Neuronal stem cell (in vitro differentiated cells): ENCODE data around the gene MPL.

Experiments used
- DNase-seq: peaks from one replicate; pipeline ENCODE4 v3.0.0-alpha.2; 2013; ENCODE audit warnings: low spot score
- H2AFZ ChIP-seq: one replicate; pipeline ENCODE4 v1.6.1; 2013; ENCODE audit warnings: mild to moderate bottlenecking, low read length, inconsistent platforms
- H2AK5ac ChIP-seq: 2 replicates; pipeline ENCODE4 v1.6.1; 2013; ENCODE audit warnings: low read depth, mild to moderate bottlenecking, inconsistent platforms, low read length, moderate library complexity, mixed read lengths
- H2BK120ac ChIP-seq: 2 replicates; pipeline ENCODE4 v1.6.1; 2013; ENCODE audit warnings: low read depth, mild to moderate bottlenecking, inconsistent platforms, low read length, moderate library complexity, mixed read lengths
- H2BK12ac ChIP-seq: one replicate; pipeline ENCODE4 v1.6.1; 2013; ENCODE audit warnings: low read length, inconsistent platforms
- H2BK15ac ChIP-seq: 2 replicates; pipeline ENCODE4 v1.6.1; 2013; ENCODE audit warnings: mild to moderate bottlenecking, low read length, inconsistent platforms, mixed read lengths
- H2BK5ac ChIP-seq: one replicate; pipeline ENCODE4 v1.6.1; 2013; ENCODE audit warnings: inconsistent platforms, mild to moderate bottlenecking, low read length, moderate library complexity
- H3K14ac ChIP-seq: one replicate; pipeline ENCODE4 v1.6.1; 2013; ENCODE audit warnings: low read length, inconsistent platforms
- H3K18ac ChIP-seq: 2 replicates; pipeline ENCODE4 v1.6.1; 2013; ENCODE audit warnings: low read length, inconsistent platforms
- H3K23ac ChIP-seq: 2 replicates; pipeline ENCODE4 v1.6.1; 2013; ENCODE audit warnings: low read depth, mild to moderate bottlenecking, mixed read lengths, low read length, inconsistent platforms; ENCODE audit not compliant: poor library complexity
- H3K27ac ChIP-seq: replicated peaks from 3 replicates; pipeline ENCODE4 v1.5.1; 2013; ENCODE audit warnings: low read length, inconsistent platforms
- H3K27me3 ChIP-seq, 3 experiments: 2 replicates each; pipeline ENCODE4 v1.6.1; 2013; ENCODE audit warnings: low read length in 3 of 3, mild to moderate bottlenecking in 2 of 3, inconsistent platforms in 1 of 3, low read depth in 1 of 3, mixed read lengths in 1 of 3, moderate library complexity in 1 of 3; ENCODE audit not compliant: control insufficient read depth in 3 of 3, insufficient read depth in 3 of 3
- H3K36me3 ChIP-seq, 2 donors: replicated peaks in 1 of 2; 2 replicates each; pipeline ENCODE4 v1.6.1; 2013; ENCODE audit warnings: low read length in 2 of 2; ENCODE audit not compliant: control insufficient read depth in 2 of 2, insufficient read depth in 2 of 2
- H3K4ac ChIP-seq: 2 replicates; pipeline ENCODE4 v1.6.1; 2013; ENCODE audit warnings: inconsistent platforms, mild to moderate bottlenecking, low read length, moderate library complexity
- H3K4me1 ChIP-seq, 2 donors: 1 replicate in 1 of 2; 2 replicates in 1 of 2; pipeline ENCODE4 v1.6.1; 2013; ENCODE audit warnings: low read length in 2 of 2, low read depth in 1 of 2; ENCODE audit not compliant: control insufficient read depth in 2 of 2, insufficient read depth in 1 of 2
- H3K4me2 ChIP-seq: one replicate; pipeline ENCODE4 v1.6.1; 2013; ENCODE audit warnings: mild to moderate bottlenecking, low read length, inconsistent platforms; ENCODE audit not compliant: insufficient read depth, poor library complexity, severe bottlenecking
- H3K4me3 ChIP-seq, 2 donors: 2 replicates each; pipeline ENCODE4 v1.5.1; 2013; ENCODE audit warnings: low read length in 2 of 2, mild to moderate bottlenecking in 2 of 2, inconsistent platforms in 1 of 2, moderate library complexity in 1 of 2
- H3K79me1 ChIP-seq: one replicate; pipeline ENCODE4 v1.6.1; 2013; ENCODE audit warnings: low read depth, mild to moderate bottlenecking, inconsistent platforms, low read length, moderate library complexity
- H3K9ac ChIP-seq: one replicate; pipeline ENCODE4 v1.6.1; 2013; ENCODE audit warnings: mild to moderate bottlenecking, low read depth, low read length, inconsistent platforms; ENCODE audit not compliant: poor library complexity
- H3K9me3 ChIP-seq, 2 donors: replicated peaks in 1 of 2; 2 replicates each; pipeline versions ENCODE3 to v1.6.1; 2013; ENCODE audit warnings: low read length in 2 of 2, mild to moderate bottlenecking in 2 of 2, inconsistent platforms in 1 of 2, low read depth in 1 of 2, mixed read lengths in 1 of 2, moderate library complexity in 1 of 2; ENCODE audit not compliant: control insufficient read depth in 2 of 2, insufficient read depth in 1 of 2
- H4K8ac ChIP-seq: one replicate; pipeline ENCODE4 v1.6.1; 2013; ENCODE audit warnings: low read depth, mild to moderate bottlenecking, inconsistent platforms, low read length, moderate library complexity
- H4K91ac ChIP-seq: one replicate; pipeline ENCODE4 v1.6.1; 2013; ENCODE audit warnings: low read length, low read depth, mild to moderate bottlenecking, inconsistent platforms; ENCODE audit not compliant: poor library complexity
- WGBS, 2 donors: extraction: QIAGEN DNeasy Blood & Tissue Kit; methylation state at CpG; one replicate each; pipeline ENCODE4 v1.1.7; 2013; ENCODE audit warnings: missing lambda C conversion rate in 2 of 2, mixed read lengths in 1 of 2; ENCODE audit not compliant: insufficient read length in 2 of 2, insufficient replicate concordance in 1 of 2; ENCODE audit errors: extremely low coverage in 2 of 2; 5-methylcytosine and 5-hydroxymethylcytosine counted together

Gene MPL

DNA sequence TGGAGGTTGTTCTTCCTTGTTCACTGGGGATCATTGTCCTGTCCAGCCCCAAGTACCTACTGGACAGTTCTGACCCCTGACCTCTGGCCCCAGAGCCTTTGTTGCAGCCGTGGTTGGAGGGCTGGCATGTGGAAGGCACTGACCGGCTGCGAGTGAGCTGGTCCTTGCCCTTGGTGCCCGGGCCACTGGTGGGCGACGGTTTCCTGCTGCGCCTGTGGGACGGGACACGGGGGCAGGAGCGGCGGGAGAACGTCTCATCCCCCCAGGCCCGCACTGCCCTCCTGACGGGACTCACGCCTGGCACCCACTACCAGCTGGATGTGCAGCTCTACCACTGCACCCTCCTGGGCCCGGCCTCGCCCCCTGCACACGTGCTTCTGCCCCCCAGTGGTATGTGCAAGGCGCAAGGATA lies 25.4 kb upstream of the MPL start:
- Histone ChIP-seq H3K9ac (no peak overlapping the region), H3K36me3 (no peaks in the 10 kb centered on the region), H4K91ac (no peak overlapping the region), H3K27me3 (no peaks in the 10 kb centered on the region), H3K4me2 (no peak overlapping the region), H2BK120ac (no peak overlapping the region), H3K14ac (no peak overlapping the region), H3K9me3 (no peaks in the 10 kb centered on the region), H3K79me1 (no peaks in the 10 kb centered on the region), H2BK5ac (no peak overlapping the region), H3K4me1 (no peaks in the 10 kb centered on the region), H2BK12ac (peak overlapping the region; percentile 1), H2AFZ (no peak overlapping the region), H2AK5ac (peak overlapping the region; percentile 65), H3K4me3 (no peak overlapping the region), H3K18ac (no peak overlapping the region), H3K4ac (no peak overlapping the region), H2BK15ac (peak overlapping the region; percentile 6), H3K23ac (no peak overlapping the region), H3K27ac (no peak overlapping the region), H4K8ac (no peak overlapping the region)
- whole genome bisulfite sequencing, 2 donors = no CpG with 5 or more reads among the region's 19 CpGs
- DNase-seq = no peak

DNA sequence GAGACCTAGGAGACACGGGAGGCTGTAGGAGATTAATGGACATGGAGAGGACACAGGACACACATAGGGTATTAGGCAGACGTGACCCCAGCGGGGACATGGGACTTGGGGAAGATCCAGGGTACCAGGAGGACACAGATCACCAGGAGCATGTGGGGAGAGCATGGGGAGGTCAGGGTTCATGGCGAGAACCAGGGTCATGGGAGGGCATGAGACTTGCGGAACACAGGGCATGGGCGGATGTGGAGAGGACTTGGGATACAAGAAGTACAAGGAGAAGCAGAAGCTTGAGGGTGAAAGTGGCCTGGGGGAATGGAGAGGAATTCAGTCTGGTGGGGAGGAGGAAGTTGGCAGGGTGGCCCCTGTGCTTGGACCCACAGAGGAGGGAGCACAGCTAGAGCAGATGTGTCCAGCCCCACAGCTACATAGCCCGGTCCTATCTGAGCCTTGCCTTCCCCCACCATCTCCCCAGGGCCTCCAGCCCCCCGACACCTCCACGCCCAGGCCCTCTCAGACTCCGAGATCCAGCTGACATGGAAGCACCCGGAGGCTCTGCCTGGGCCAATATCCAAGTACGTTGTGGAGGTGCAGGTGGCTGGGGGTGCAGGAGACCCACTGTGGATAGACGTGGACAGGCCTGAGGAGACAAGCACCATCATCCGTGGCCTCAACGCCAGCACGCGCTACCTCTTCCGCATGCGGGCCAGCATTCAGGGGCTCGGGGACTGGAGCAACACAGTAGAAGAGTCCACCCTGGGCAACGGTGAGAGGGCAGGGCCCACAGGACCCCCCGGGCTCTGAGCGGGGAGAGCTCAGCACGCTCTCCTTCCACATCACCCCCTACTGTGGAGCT lies 24.7 kb upstream of the MPL start:
- Histone ChIP-seq H3K4me1 (peaks cover 0 to under 1% of the 10 kb centered on the region in 2 donors), H3K14ac (no peak overlapping the region), H3K4me2 (no peak overlapping the region), H2AK5ac (peak overlapping the region; percentile 65), H4K91ac (no peak overlapping the region), H3K4ac (no peak overlapping the region), H2BK120ac (no peak overlapping the region), H3K23ac (no peak overlapping the region), H3K27me3 (no peaks in the 10 kb centered on the region), H2BK15ac (no peak overlapping the region), H3K36me3 (no peaks in the 10 kb centered on the region), H3K9me3 (no peaks in the 10 kb centered on the region), H3K18ac (peak overlapping the region; percentile 58), H3K9ac (no peak overlapping the region), H4K8ac (no peak overlapping the region), H2AFZ (no peak overlapping the region), H3K4me3 (peak overlapping the region in 1 of 2 donors; percentile 49), H3K27ac (no peak overlapping the region), H3K79me1 (no peaks in the 10 kb centered on the region), H2BK12ac (no peak overlapping the region), H2BK5ac (no peak overlapping the region)
- no peak for DNase-seq
- no CpG with 5 or more reads among the region's 24 CpGs for WGBS, 2 donors

- Histone ChIP-seq H3K4me2 (no peak overlapping the region), H2AFZ (no peak overlapping the region), H2BK5ac (no peak overlapping the region), H3K9me3 (no peaks in the 10 kb centered on the region), H3K14ac (no peak overlapping the region), H3K23ac (no peak overlapping the region), H3K79me1 (no peaks in the 10 kb centered on the region), H3K4ac (no peak overlapping the region), H3K18ac (no peak overlapping the region), H2BK12ac (no peak overlapping the region), H2BK15ac (no peak overlapping the region), H4K91ac (no peak overlapping the region), H2AK5ac (no peak overlapping the region), H3K27ac (no peak overlapping the region), H4K8ac (no peak overlapping the region), H3K9ac (no peak overlapping the region), H2BK120ac (no peak overlapping the region), H3K4me3 (no peak overlapping the region), H3K36me3 (no peaks in the 10 kb centered on the region), H3K27me3 (no peaks in the 10 kb centered on the region), H3K4me1 (peaks cover 0 to 5% of the 10 kb centered on the region in 2 donors)
- WGBS, 2 donors = no CpG with 5 or more reads among the region's 10 CpGs
- no peak for DNase-seq
Measured at GRCh38 chr1:43313771-43314170, 23.8 kb upstream of the MPL start.

GRCh38 chr1:43314233-43314632 lies 23.4 kb upstream of the MPL start:
- H3K27ac ChIP-seq = no peak overlapping the region

More at GRCh38 chr1:43314233-43314632, 23.4 kb upstream of the MPL start:
- Histone ChIP-seq H2BK120ac (no peak overlapping the region), H3K4ac (no peak overlapping the region), H2AK5ac (no peak overlapping the region), H3K36me3 (no peaks in the 10 kb centered on the region), H4K8ac (no peak overlapping the region), H3K18ac (no peak overlapping the region), H3K4me3 (no peak overlapping the region), H4K91ac (no peak overlapping the region), H2BK5ac (no peak overlapping the region), H3K79me1 (no peaks in the 10 kb centered on the region), H3K4me1 (peaks cover 0 to 5% of the 10 kb centered on the region in 2 donors), H2BK15ac (no peak overlapping the region), H2BK12ac (no peak overlapping the region), H3K4me2 (no peak overlapping the region), H3K9me3 (no peaks in the 10 kb centered on the region), H2AFZ (no peak overlapping the region), H3K23ac (no peak overlapping the region), H3K14ac (no peak overlapping the region), H3K9ac (no peak overlapping the region), H3K27me3 (no peaks in the 10 kb centered on the region)
- DNase-seq = no peak
- no CpG with 5 or more reads among the region's 5 CpGs for WGBS, 2 donors
